ENCODE measurements around the gene GRB2.
"Not testable (repeated sequence)": the region's sequence is repeated elsewhere in the genome, so short reads cannot be mapped to it uniquely, and the experiment has no call there.

Gene GRB2

DNA sequence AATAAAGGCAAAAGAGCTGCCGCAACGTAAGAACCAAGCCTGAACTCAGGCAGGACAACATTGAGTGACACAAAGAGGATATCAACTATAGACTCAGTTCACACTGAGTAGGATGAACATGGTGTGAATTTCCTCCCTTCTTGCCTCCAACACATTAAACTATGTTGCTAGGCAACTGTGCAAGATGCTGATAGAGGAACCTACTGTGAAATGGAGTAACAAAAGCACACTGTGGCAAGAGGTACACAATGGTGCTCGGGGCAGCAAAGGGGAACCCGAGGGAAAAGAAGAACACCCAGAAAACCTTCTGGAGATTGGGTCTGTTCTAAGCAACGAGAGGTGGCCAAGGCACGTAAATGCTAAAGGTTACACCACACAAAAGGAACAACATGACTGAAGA is 34.1 kb downstream of the GRB2 start:
- TF ChIP-seq Cebpa-rat (IDR thresholded peaks at IDR 0.05) = no peak
- Histone ChIP-seq H3K9ac (no peak overlapping the region), H3K36me3 (peaks cover 68% of the 10 kb centered on the region), H3K4me1 (peaks cover 40% of the 10 kb centered on the region), H3K27ac (no peak overlapping the region), H3K4me3 (no peak overlapping the region), H3K4me2 (no peak overlapping the region), H4K20me1 (peaks cover 98% of the 10 kb centered on the region), H3K27me3 (no peaks in the 10 kb centered on the region), H3K9me3 (no peaks in the 10 kb centered on the region)

DNA sequence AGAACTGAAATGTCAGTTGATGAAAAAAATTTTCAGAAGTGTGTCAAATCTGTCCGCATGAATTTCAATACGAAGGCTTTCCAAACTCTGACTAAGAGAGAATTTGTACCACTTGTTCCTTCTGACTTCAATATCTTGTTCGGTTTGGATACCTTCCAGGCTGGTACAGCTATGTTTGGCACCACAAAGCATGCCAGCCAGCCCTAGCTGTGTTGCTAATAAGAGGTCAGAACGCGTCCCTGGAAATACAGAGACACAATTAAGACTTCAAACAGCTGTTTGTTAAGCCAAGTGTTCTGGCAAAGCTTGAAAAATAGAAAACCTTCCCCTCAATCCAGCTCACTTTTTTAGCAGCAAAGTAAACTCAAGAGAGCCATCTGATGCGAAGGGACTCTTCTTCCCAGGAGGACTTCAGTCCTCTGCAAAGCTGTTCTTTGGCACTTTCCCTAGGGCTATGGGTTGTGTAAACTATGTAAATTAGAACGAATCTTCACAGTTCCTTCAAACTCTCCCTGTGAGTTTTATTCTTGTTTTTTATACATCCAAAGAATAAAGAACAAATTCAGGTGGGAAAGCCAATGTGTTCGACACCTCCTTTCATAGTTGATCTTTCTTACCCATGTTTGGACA is 35.1 kb downstream of the GRB2 start:
- Histone ChIP-seq H3K4me1 (peaks cover 46% of the 10 kb centered on the region), H4K20me1 (peaks cover 100% of the 10 kb centered on the region)
- TF ChIP-seq Cebpa-rat (IDR thresholded peaks at IDR 0.05) = no peak

DNA sequence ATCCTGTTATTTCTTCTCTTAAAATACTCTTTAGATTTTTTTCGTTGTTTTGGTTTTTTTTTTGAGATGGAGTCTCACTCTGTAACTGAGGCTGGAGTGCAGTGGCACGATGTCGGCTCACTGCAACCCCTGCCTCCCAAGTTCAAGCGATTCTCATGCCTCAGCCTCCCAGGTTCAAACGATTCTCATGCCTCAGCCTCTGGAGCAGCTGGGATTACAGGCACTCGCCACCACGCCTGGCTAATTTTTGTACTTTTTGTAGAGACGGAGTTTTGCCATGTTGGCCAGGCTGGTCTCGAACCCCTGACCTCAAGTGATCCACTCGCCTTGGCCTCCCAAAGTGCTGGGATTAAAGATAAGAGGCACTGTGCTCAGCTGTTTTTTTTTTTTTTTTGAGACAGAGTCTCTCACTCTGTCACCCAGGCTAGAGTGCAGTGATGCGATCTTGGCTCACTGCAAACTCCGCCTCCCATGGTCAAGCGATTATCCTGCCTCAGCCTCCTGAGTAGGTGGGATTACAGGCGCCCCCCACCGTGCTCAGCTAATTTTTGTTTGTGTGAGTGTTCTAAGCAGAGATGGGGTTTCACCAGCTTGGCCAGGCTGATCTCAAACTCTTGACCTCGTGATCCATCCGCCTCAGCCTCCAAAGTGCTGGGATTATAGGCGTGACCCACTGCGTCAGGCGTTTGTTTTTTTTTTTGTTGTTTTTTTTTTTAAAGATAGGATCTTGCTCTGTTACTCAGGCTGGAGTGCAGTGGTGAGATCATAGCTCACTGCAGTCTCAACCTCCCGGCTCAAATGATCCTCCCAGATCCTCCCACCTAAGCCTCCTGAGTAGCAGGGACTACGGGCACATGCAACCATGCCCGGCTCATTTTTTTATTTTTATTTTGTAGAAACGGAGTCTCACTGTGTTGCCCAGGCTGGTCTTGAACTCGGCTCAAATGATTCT is 37.4 kb downstream of the GRB2 start:
- H3K27me3 ChIP-seq, H3K9me3 ChIP-seq, H3K27ac ChIP-seq, H3K4me2 ChIP-seq, H3K9ac ChIP-seq, H3K4me3 ChIP-seq: not testable (repeated sequence)
- peaks cover 67% of the 10 kb centered on the region for H3K4me1 ChIP-seq
- peaks cover 37% of the 10 kb centered on the region for H3K36me3 ChIP-seq
- peaks cover 100% of the 10 kb centered on the region for H4K20me1 ChIP-seq

More for the DNA sequence above, 35.1 kb downstream of the GRB2 start:
- Histone ChIP-seq H3K9ac (no peak overlapping the region), H3K36me3 (peaks cover 59% of the 10 kb centered on the region), H3K27ac (no peak overlapping the region), H3K4me2 (no peak overlapping the region), H3K27me3 (no peaks in the 10 kb centered on the region), H3K9me3 (no peaks in the 10 kb centered on the region), H3K4me3 (no peak overlapping the region)

DNA sequence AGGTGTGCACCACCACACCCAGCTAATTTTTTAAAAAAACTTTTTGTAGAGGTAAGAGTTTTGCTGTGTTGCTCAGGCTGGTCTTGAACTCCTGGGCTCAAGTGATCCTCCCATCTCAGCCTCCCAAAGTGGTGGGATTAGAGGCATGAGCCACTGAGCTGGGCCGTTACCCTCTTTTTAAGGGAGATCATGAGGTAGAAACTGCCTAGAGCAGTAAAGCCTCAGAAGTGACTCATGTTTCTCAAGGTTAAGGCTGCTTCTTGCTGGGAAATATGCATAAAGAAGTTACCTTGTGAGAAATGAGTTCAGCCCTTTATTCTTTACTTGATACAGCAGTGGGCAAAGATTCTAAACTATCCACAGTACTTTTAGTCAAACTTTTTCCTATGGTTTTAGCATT is 38.2 kb downstream of the GRB2 start:
- Histone ChIP-seq H4K20me1 (peaks cover 100% of the 10 kb centered on the region), H3K4me3 (no peak overlapping the region), H3K36me3 (peaks cover 29% of the 10 kb centered on the region), H3K27me3 (no peaks in the 10 kb centered on the region), H3K4me1 (peaks cover 67% of the 10 kb centered on the region), H3K9me3 (no peaks in the 10 kb centered on the region), H3K9ac (no peak overlapping the region), H3K27ac (no peak overlapping the region), H3K4me2 (no peak overlapping the region)
- no peak for TF ChIP-seq Cebpa-rat (IDR thresholded peaks at IDR 0.05)

GRCh38 chr17:75366432-75366831 is 39.0 kb downstream of the GRB2 start:
- no peaks in the 10 kb centered on the region for H3K9me3 ChIP-seq
- peaks cover 100% of the 10 kb centered on the region for H4K20me1 ChIP-seq
- H3K4me1 ChIP-seq = peaks cover 68% of the 10 kb centered on the region
- H3K27ac ChIP-seq = no peak overlapping the region
- no peak overlapping the region for H3K4me3 ChIP-seq
- TF ChIP-seq Cebpa-rat (IDR thresholded peaks at IDR 0.05) = no peak
- H3K4me2 ChIP-seq = peak overlapping the region; percentile 30; the same call in 1 of the 2 replicates
- no peaks in the 10 kb centered on the region for H3K27me3 ChIP-seq
- peaks cover 21% of the 10 kb centered on the region; the same call in 1 of the 2 replicates for H3K36me3 ChIP-seq
- no peak overlapping the region for H3K9ac ChIP-seq

GRCh38 chr17:75365931-75366275 is 39.6 kb downstream of the GRB2 start:
- Histone ChIP-seq H3K36me3 (0 out of 2 replicates have a peak, but pooled peaks cover 18% of the 10 kb centered on the region), H3K9ac (no peak overlapping the region), H3K27me3 (no peaks in the 10 kb centered on the region), H4K20me1 (peaks cover 100% of the 10 kb centered on the region), H3K27ac (no peak overlapping the region; the same call in 1 of the 2 replicates), H3K4me1 (peaks cover 71% of the 10 kb centered on the region), H3K4me2 (peak overlapping the region; percentile 30; the same call in 1 of the 2 replicates), H3K4me3 (no peak overlapping the region), H3K9me3 (no peaks in the 10 kb centered on the region)
- no peak for TF ChIP-seq Cebpa-rat (IDR thresholded peaks at IDR 0.05)

DNA sequence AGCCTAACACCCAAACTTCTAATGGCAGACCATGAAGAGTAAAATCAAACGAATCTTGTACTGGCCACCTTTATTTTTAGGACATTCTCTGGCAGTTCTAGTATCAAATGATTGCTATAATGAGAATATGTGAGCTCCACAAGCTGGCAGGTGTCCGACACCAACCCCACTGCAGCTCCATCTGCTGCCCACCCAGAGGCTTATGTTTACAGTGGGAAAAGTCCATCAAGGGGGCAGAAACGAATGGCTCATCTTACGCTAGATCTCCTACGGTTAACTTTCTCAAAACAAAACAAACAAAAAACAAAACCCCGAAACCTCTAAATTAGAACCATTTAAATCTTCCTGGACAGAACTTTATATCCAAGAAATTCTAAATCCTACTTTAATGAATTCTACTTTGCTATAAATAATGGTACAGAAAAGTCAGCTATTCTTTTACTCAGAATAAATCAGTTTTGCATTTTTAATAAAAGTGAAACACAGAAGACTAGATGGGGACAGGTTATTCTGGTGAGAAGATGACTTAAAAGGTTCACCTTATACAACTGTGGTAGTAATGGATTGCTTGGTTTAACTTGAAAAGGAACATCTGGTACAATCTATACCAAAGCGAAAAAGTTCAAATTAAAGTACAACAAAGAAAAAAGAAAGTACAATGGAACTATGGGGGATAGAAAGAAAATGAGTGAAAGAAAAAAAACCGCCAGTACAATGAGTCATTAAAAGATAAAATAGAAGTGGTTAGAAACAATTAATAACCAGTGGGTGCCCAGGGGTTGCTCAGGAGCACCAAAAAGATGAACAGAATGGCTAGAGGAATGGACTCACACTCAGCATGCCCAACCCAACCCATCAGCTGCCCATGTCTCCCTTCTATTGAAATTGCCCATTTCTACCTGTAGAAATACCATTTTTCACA is 40.2 kb downstream of the GRB2 start:
- TF ChIP-seq Cebpa-rat (IDR thresholded peaks at IDR 0.05) = no peak
- Histone ChIP-seq H3K27ac (no peak overlapping the region; the same call in 1 of the 2 replicates), H3K4me3 (no peak overlapping the region), H3K36me3 (0 out of 2 replicates have a peak, but pooled peaks cover 15% of the 10 kb centered on the region), H3K9me3 (no peaks in the 10 kb centered on the region), H3K4me1 (peaks cover 77% of the 10 kb centered on the region), H3K27me3 (no peaks in the 10 kb centered on the region), H3K9ac (no peak overlapping the region), H4K20me1 (peaks cover 100% of the 10 kb centered on the region), H3K4me2 (peak overlapping the region; percentile 31)

DNA sequence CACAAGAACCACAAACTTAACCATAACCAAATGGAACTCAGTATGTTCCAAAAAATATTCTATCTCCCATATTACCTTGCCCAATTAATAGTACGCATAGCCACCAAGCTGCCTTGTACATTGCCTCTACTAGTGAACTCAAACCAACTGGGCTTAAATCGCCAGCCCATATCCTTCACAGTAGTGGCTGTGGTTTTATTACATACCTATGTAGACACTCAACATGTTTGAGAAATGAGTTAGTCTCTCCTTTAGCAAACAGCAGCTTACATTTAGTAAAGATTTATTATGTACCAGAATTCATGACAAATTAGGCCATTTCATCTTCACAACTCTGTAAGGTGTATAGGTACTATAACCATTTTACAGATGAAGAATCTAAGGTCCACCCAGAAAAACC is 41.4 kb downstream of the GRB2 start:
- H4K20me1 ChIP-seq = peaks cover 100% of the 10 kb centered on the region
- TF ChIP-seq Cebpa-rat (IDR thresholded peaks at IDR 0.05) = no peak
- H3K27ac ChIP-seq = no peak overlapping the region

GRCh38 chr17:75361996-75362395 is 43.5 kb downstream of the GRB2 start:
- Histone ChIP-seq H3K9me3 (peaks cover 8% of the 10 kb centered on the region; the same call in 1 of the 2 replicates), H3K27ac (no peak overlapping the region), H3K4me3 (no peak overlapping the region), H3K4me1 (peaks cover 67% of the 10 kb centered on the region), H4K20me1 (peaks cover 99% of the 10 kb centered on the region), H3K36me3 (peaks cover 18% of the 10 kb centered on the region; the same call in 1 of the 2 replicates), H3K9ac (no peak overlapping the region), H3K27me3 (no peaks in the 10 kb centered on the region), H3K4me2 (peak overlapping the region; percentile 45; the same call in 1 of the 2 replicates)
- no peak for TF ChIP-seq Cebpa-rat (IDR thresholded peaks at IDR 0.05)

More for the DNA sequence above, 41.4 kb downstream of the GRB2 start:
- H3K4me1 ChIP-seq = peaks cover 77% of the 10 kb centered on the region
- H3K4me2 ChIP-seq = peak overlapping the region; percentile 31; the same call in 1 of the 2 replicates
- no peaks in the 10 kb centered on the region for H3K27me3 ChIP-seq
- no peak overlapping the region for H3K9ac ChIP-seq
- peaks cover 16% of the 10 kb centered on the region; the same call in 1 of the 2 replicates for H3K36me3 ChIP-seq
- no peaks in the 10 kb centered on the region for H3K9me3 ChIP-seq
- no peak overlapping the region for H3K4me3 ChIP-seq
